Keratinocyte (primary cell): ENCODE results near the gene PLEKHA1. TPM values are rescaled to one million over a fixed set of nuclear protein-coding genes. Genes with fewer than 3 reads are reported as not detected.

Experiments
- DNase-seq: peaks from one replicate; pipeline ENCODE4 v3.0.0-alpha.2; 2011; ENCODE audit warnings: low read depth, missing footprints, low spot score
- FAIRE-seq: peaks from 2 replicates; lab custom pipeline; 2011; peaks lifted over from hg19 to GRCh38; lab: Jason Lieb, UNC
- H2AFZ ChIP-seq: 2 replicates; pipeline ENCODE4 v1.6.0; 2012; ENCODE audit warnings: low read length, control low read depth, inconsistent platforms; ENCODE audit not compliant: control insufficient read depth
- H3K27ac ChIP-seq: 2 replicates; pipeline ENCODE4 v1.5.1; 2011; ENCODE audit warnings: low read length; ENCODE audit not compliant: control insufficient read depth, insufficient read depth
- H3K27me3 ChIP-seq: 3 replicates; pipeline ENCODE4 v1.6.0; 2011; ENCODE audit warnings: low read length; ENCODE audit not compliant: control insufficient read depth, insufficient read depth; ENCODE audit errors: extremely low read depth
- H3K36me3 ChIP-seq, 2 experiments: 2 replicates in 1 of 2; 3 replicates in 1 of 2; pipeline ENCODE4 v1.5.1; 2011; ENCODE audit warnings: low read length in 2 of 2, mild to moderate bottlenecking in 1 of 2; ENCODE audit not compliant: control insufficient read depth in 2 of 2, insufficient read depth in 2 of 2; ENCODE audit errors: extremely low read depth in 1 of 2
- H3K4me1 ChIP-seq: 3 replicates; pipeline ENCODE4 v1.5.1; 2011; ENCODE audit warnings: low read length; ENCODE audit not compliant: control insufficient read depth, insufficient read depth; ENCODE audit errors: extremely low read depth
- H3K4me2 ChIP-seq: 3 replicates; pipeline ENCODE4 v1.6.0; 2011; ENCODE audit warnings: low read depth, low read length; ENCODE audit not compliant: control insufficient read depth, insufficient read depth; ENCODE audit errors: extremely low read depth
- H3K4me3 ChIP-seq, 3 experiments: fragments of 200-600 bp in 1 of 3; sonication (generic) in 1 of 3; 2 replicates in 2 of 3; 3 replicates in 1 of 3; pipeline ENCODE4 v1.5.1; 2011 to 2016; ENCODE audit warnings: low read length in 3 of 3, mild to moderate bottlenecking in 3 of 3, control low read depth in 2 of 3, inconsistent platforms in 1 of 3, low read depth in 1 of 3, mixed read lengths in 1 of 3, mixed run types in 1 of 3, moderate library complexity in 1 of 3; ENCODE audit not compliant: control insufficient read depth in 2 of 3, insufficient read depth in 2 of 3; ENCODE audit errors: extremely low read depth in 1 of 3
- H3K79me2 ChIP-seq: 2 replicates; pipeline ENCODE4 v1.6.0; 2012; ENCODE audit warnings: low read length; ENCODE audit not compliant: control insufficient read depth, insufficient read depth
- H3K9ac ChIP-seq: 3 replicates; pipeline ENCODE4 v1.6.0; 2011; ENCODE audit warnings: low read length; ENCODE audit not compliant: control insufficient read depth, insufficient read depth; ENCODE audit errors: extremely low read depth
- H3K9me1 ChIP-seq: 3 replicates; pipeline ENCODE4 v1.6.0; 2011; ENCODE audit warnings: low read length; ENCODE audit not compliant: control insufficient read depth, insufficient read depth; ENCODE audit errors: extremely low read depth
- H3K9me3 ChIP-seq: 2 replicates; pipeline ENCODE4 v1.5.1; 2012; ENCODE audit warnings: low read depth, low read length; ENCODE audit not compliant: control insufficient read depth
- H4K20me1 ChIP-seq: 3 replicates; pipeline ENCODE4 v1.6.0; 2011; ENCODE audit warnings: low read length; ENCODE audit not compliant: control insufficient read depth, insufficient read depth; ENCODE audit errors: extremely low read depth
- CTCF ChIP-seq, 3 experiments: IDR thresholded peaks in 1 of 3; conservative IDR thresholded peaks in 1 of 3; optimal IDR thresholded peaks in 1 of 3; 2 replicates in 2 of 3; 3 replicates in 1 of 3; pipeline versions ENCODE3 to v1.5.1; 2011; ENCODE audit warnings: low read length in 3 of 3, mild to moderate bottlenecking in 3 of 3, moderate library complexity in 2 of 3, control low read depth in 1 of 3, inconsistent platforms in 1 of 3; ENCODE audit not compliant: insufficient read depth in 2 of 3; ENCODE audit errors: extremely low read depth in 1 of 3
- EZH2 ChIP-seq: IDR thresholded peaks from one replicate; pipeline ENCODE4 v1.6.1; 2012; ENCODE audit warnings: inconsistent platforms, mild to moderate bottlenecking, low read length, moderate library complexity
- dilution Hi-C: fragments of 300-500 bp; cut with MboI; formaldehyde crosslinking; loops from one replicate; pipeline ENCODE4 v1.7.0; 2020; ENCODE audit warnings: low sequenced_read_pairs; ENCODE audit not compliant: extremely low pct_ligation_motif_present
- polyA plus RNA-seq, 5 experiments: library from polyadenylated mRNA; depleted of rRNA in 3 of 5; stranded (reverse) in 3 of 5; stranded (forward) in 1 of 5; unstranded in 1 of 5; fragments of >200 nt; gene quantifications; 1 replicate in 1 of 5; 2 replicates in 3 of 5; 3 replicates in 1 of 5; pipeline versions ENCODE4 v1.2.1 to v1.2.3, GENCODE V29; 2011 to 2012; ENCODE audit warnings: missing spikeins in 2 of 5, low read depth in 1 of 5, low replicate concordance in 1 of 5

The PLEKHA1 gene
- polyA plus RNA-seq, 1 donor (not counting 4 experiments of a cell fraction or from before 2014, with no cell fraction given): 66.7 TPM

DNA sequence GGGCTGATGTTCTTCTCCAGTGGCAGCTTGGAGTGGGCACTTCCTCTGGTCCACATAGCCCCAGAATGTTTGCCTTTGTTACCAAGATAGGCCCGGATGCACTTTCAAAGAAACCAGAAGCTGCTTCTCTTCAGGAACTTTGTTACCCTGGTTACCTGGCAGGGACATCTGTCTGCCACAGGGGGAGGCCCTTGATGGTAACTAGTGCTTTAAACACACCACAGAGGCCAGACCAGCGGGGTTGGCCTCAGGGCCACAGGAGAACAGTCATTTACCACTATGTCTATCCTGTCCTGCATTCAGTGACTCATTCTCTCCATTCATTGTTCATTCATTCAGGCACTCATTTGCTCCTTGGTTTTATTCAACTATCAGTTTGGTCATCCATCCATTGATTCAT is 11.9 kb upstream of the PLEKHA1 start:
- no peak for DNase-seq
- H4K20me1 ChIP-seq: no peaks in the 10 kb centered on the region
- no peak overlapping the region for H3K9ac ChIP-seq
- peak; percentile 75 for FAIRE-seq
- dilution Hi-C loops: no loop called here
- no peaks in the 10 kb centered on the region for H3K9me3 ChIP-seq
- no peak overlapping the region for H2AFZ ChIP-seq
- H3K9me1 ChIP-seq: no peaks in the 10 kb centered on the region
- H3K27ac ChIP-seq: no peak overlapping the region
- H3K4me2 ChIP-seq: peak overlapping the region; percentile 36
- H3K36me3 ChIP-seq: no peaks in the 10 kb centered on the region
- no peak overlapping the region for H3K4me3 ChIP-seq
- TF ChIP-seq CTCF (optimal IDR thresholded peaks at IDR 0.05 in 1 of 3, IDR thresholded peaks at IDR 0.05 in 1 of 3, conservative IDR thresholded peaks at IDR 0.05 in 1 of 3; ENCODE audit: extremely low read depth in 1 of 3, insufficient read depth in 2 of 3, low read length in 3 of 3) (peak in 1 of 3 experiments; percentile 9), EZH2 (no peak)
- peaks cover 27% of the 10 kb centered on the region for H3K4me1 ChIP-seq
- no peaks in the 10 kb centered on the region for H3K79me2 ChIP-seq
- H3K27me3 ChIP-seq: no peaks in the 10 kb centered on the region

DNA sequence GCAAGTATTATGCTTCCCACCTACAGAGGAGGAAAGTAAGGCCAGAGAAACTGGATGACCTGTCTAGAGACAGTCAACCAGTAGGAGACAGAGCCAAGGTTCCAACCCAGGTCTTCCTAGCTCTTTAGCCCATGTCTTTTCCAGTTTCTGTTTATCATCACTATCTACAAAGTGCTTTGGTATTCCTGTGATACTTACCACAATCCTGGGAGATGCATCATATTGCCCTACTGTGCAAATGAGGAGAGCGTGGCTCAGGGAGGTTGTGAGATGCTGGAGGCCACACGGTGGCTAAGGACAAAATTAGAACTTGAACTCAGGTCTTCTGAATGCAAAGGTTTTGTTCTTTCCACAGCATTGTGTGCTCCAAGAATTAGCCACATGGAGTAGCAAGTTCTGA is 11.2 kb upstream of the PLEKHA1 start:
- no peak for DNase-seq
- TF ChIP-seq CTCF (optimal IDR thresholded peaks at IDR 0.05 in 1 of 3, IDR thresholded peaks at IDR 0.05 in 1 of 3, conservative IDR thresholded peaks at IDR 0.05 in 1 of 3; ENCODE audit: extremely low read depth in 1 of 3, insufficient read depth in 2 of 3, low read length in 3 of 3): no peak
- TF ChIP-seq EZH2: no peak
- dilution Hi-C loops: no loop called here
- Histone ChIP-seq H3K4me1 (peaks cover 27% of the 10 kb centered on the region), H3K27me3 (no peaks in the 10 kb centered on the region), H3K9ac (no peak overlapping the region), H3K9me3 (no peaks in the 10 kb centered on the region), H3K79me2 (no peaks in the 10 kb centered on the region), H3K27ac (peak overlapping the region; percentile 35), H2AFZ (no peak overlapping the region), H4K20me1 (no peaks in the 10 kb centered on the region), H3K4me3 (no peak overlapping the region), H3K4me2 (no peak overlapping the region), H3K9me1 (no peaks in the 10 kb centered on the region), H3K36me3 (no peaks in the 10 kb centered on the region)
- peak; percentile 81 for FAIRE-seq
